SU-DHL-6 (cell line): Measurements from ENCODE around the gene MAGEB1.

Experiments used
- H2AFZ ChIP-seq: fragments of 200-600 bp; sonication (generic); 2 replicates; pipeline ENCODE4 v1.6.1; 2014; ENCODE audit warnings: low read depth, mild to moderate bottlenecking, moderate library complexity, mixed read lengths, antibody characterized with exemption, low read length; ENCODE audit not compliant: severe bottlenecking
- H3F3A ChIP-seq: fragments of 200-600 bp; shearing (Covaris generic); 2 replicates; pipeline ENCODE4 v1.6.0; 2016; ENCODE audit warnings: antibody characterized with exemption, mild to moderate bottlenecking; ENCODE audit not compliant: insufficient read depth
- H3K27ac ChIP-seq: fragments of 200-600 bp; sonication (generic); 2 replicates; pipeline ENCODE4 v1.5.1; 2016; ENCODE audit warnings: low read depth, mild to moderate bottlenecking, low read length, moderate library complexity, mixed read lengths
- H3K27me3 ChIP-seq: fragments of 200-600 bp; sonication (generic), shearing (Covaris generic); 2 replicates; pipeline ENCODE4 v1.6.0; 2014; ENCODE audit warnings: mild to moderate bottlenecking, low read length
- H3K36me3 ChIP-seq: fragments of 200-600 bp; sonication (generic); 2 replicates; pipeline ENCODE4 v1.6.1; 2014; ENCODE audit warnings: mild to moderate bottlenecking, low read length, mixed read lengths
- H3K4me2 ChIP-seq: fragments of 300-600, 200-600 bp; shearing (Covaris generic), sonication (generic); 2 replicates; pipeline ENCODE4 v1.6.0; 2014; ENCODE audit warnings: low read length, low read depth, mild to moderate bottlenecking; ENCODE audit not compliant: poor library complexity, severe bottlenecking
- H3K4me3 ChIP-seq: fragments of 200-600 bp; sonication (generic); 2 replicates; pipeline ENCODE4 v1.5.1; 2014; ENCODE audit warnings: antibody characterized with exemption, low read length, mild to moderate bottlenecking, mixed read lengths; ENCODE audit not compliant: insufficient read depth, poor library complexity, severe bottlenecking
- H3K79me2 ChIP-seq: fragments of 200-600 bp; sonication (generic); 2 replicates; pipeline ENCODE4 v1.6.1; 2014; ENCODE audit warnings: mild to moderate bottlenecking, low read length, moderate library complexity; ENCODE audit not compliant: insufficient read depth
- H3K9ac ChIP-seq: fragments of 200-600 bp; sonication (generic); 2 replicates; pipeline ENCODE4 v1.7.0; 2014; ENCODE audit warnings: mild to moderate bottlenecking, low read length
- H3K9me2 ChIP-seq: fragments of 200-600 bp; sonication (generic); replicated peaks from 2 replicates; pipeline ENCODE4 v1.6.1; 2014; ENCODE audit warnings: low read length; ENCODE audit not compliant: insufficient read depth
- H3K9me3 ChIP-seq: fragments of 200-600 bp; sonication (generic); 2 replicates; pipeline ENCODE4 v1.6.1; 2014; ENCODE audit warnings: low read length, mixed read lengths; ENCODE audit not compliant: insufficient read depth
- H4K20me1 ChIP-seq: fragments of 200-600 bp; sonication (generic); 2 replicates; pipeline ENCODE4 v1.6.1; 2014; ENCODE audit warnings: low read depth, mild to moderate bottlenecking, antibody characterized with exemption, low read length, moderate library complexity, mixed read lengths
- EZH2phosphoT487 ChIP-seq: fragments of 200-600 bp; sonication (generic), shearing (Covaris generic); conservative IDR thresholded peaks from 2 replicates; pipeline ENCODE4 v1.6.1; 2018; ENCODE audit warnings: mild to moderate bottlenecking, antibody characterized with exemption, low read length, moderate library complexity, mixed read lengths
- TF ChIP-seq, protein P1 (sequence below): fragments of 200-600 bp; sonication (generic); IDR thresholded peaks from one replicate; pipeline ENCODE4 v1.5.1; 2017; ENCODE audit warnings: antibody characterized with exemption, mild to moderate bottlenecking, low read length, moderate library complexity; ENCODE audit not compliant: insufficient read depth, poor library complexity, severe bottlenecking

MAGEB1 gene

DNA sequence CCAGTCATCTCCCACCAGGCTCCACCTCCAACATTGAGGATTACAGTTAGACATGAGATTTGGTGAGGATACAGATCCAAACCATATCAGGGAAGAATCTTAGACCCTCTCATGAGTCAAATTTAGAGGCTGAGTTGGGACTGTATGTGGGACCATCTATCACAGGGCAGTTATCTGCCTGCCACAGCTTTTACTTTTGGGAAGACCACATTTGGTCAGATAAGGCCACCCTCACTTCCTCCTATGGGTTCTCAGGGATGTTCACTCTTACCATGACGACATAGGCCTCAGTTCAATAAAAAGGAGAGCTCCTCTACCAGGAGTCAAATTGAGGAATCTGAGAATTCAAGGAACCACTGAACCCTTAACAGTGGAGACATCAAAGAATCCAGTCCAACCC, 29.5 kb upstream of the MAGEB1 start:
- Histone ChIP-seq H3K27me3 (no peaks in the 10 kb centered on the region), H2AFZ (no peak overlapping the region), H3K4me3 (no peak overlapping the region), H3K36me3 (no peaks in the 10 kb centered on the region), H4K20me1 (no peaks in the 10 kb centered on the region), H3F3A (no peaks in the 10 kb centered on the region), H3K27ac (no peak overlapping the region), H3K9me2 (no peaks in the 10 kb centered on the region), H3K4me2 (no peak overlapping the region), H3K79me2 (no peaks in the 10 kb centered on the region), H3K9ac (no peak overlapping the region), H3K9me3 (no peaks in the 10 kb centered on the region)
- TF ChIP-seq, protein P1, sequence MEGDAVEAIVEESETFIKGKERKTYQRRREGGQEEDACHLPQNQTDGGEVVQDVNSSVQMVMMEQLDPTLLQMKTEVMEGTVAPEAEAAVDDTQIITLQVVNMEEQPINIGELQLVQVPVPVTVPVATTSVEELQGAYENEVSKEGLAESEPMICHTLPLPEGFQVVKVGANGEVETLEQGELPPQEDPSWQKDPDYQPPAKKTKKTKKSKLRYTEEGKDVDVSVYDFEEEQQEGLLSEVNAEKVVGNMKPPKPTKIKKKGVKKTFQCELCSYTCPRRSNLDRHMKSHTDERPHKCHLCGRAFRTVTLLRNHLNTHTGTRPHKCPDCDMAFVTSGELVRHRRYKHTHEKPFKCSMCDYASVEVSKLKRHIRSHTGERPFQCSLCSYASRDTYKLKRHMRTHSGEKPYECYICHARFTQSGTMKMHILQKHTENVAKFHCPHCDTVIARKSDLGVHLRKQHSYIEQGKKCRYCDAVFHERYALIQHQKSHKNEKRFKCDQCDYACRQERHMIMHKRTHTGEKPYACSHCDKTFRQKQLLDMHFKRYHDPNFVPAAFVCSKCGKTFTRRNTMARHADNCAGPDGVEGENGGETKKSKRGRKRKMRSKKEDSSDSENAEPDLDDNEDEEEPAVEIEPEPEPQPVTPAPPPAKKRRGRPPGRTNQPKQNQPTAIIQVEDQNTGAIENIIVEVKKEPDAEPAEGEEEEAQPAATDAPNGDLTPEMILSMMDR: no peak
- TF ChIP-seq EZH2phosphoT487: no peak

DNA sequence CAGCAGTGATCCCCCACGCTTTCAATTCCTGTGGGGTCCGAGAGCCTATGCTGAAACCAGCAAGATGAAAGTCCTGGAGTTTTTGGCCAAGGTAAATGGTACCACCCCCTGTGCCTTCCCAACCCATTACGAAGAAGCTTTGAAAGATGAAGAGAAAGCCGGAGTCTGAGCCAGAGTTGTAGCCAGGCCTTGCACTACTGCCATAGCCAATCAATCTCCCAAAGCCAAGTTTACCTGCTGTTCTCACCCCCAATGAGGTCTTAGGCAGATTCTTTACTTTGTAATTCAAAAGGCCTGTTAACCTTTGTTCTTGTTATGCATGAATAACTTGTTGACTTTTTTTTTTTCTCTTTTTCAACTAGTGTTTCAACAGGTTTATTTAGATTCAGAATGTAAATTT, 27.6 kb upstream of the MAGEB1 start:
- Histone ChIP-seq H3K36me3 (no peaks in the 10 kb centered on the region), H3K4me3 (no peak overlapping the region), H3F3A (no peaks in the 10 kb centered on the region), H2AFZ (no peak overlapping the region), H3K9me3 (no peaks in the 10 kb centered on the region), H3K9me2 (no peaks in the 10 kb centered on the region), H3K27ac (no peak overlapping the region), H3K79me2 (no peaks in the 10 kb centered on the region), H3K27me3 (no peaks in the 10 kb centered on the region), H4K20me1 (no peaks in the 10 kb centered on the region), H3K9ac (no peak overlapping the region), H3K4me2 (no peak overlapping the region)
- TF ChIP-seq, protein P1: no peak
- TF ChIP-seq EZH2phosphoT487: no peak

DNA sequence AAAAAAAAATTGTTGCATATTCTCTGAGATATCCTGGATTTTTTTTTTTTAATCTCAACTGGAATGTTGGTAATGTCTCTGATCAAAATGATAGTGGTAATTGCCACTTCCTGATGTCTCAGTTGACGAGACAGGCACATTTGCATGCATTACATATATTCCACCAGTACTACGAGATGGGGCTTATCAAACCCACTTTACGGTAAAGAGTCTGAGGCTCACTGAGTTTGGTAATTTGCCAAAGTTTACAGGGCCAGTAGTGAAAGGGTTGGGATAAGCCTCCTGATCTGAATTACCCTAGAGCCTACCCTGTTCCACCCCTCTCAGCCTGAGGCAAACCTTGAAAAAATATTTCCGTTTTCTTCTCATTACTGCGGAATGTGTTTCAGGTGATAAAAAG, 26.3 kb upstream of the MAGEB1 start:
- Histone ChIP-seq H3K9ac (no peak overlapping the region), H3K27ac (no peak overlapping the region), H4K20me1 (no peaks in the 10 kb centered on the region)

More for the DNA sequence above, 26.3 kb upstream of the MAGEB1 start:
- no peak for TF ChIP-seq EZH2phosphoT487
- TF ChIP-seq, protein P1: no peak
- no peaks in the 10 kb centered on the region for H3K27me3 ChIP-seq
- no peaks in the 10 kb centered on the region for H3K9me2 ChIP-seq
- H3K4me3 ChIP-seq: no peak overlapping the region
- H3F3A ChIP-seq: no peaks in the 10 kb centered on the region
- no peak overlapping the region for H2AFZ ChIP-seq
- no peak overlapping the region for H3K4me2 ChIP-seq
- H3K36me3 ChIP-seq: no peaks in the 10 kb centered on the region
- H3K79me2 ChIP-seq: no peaks in the 10 kb centered on the region
- no peaks in the 10 kb centered on the region for H3K9me3 ChIP-seq
